ENCODE data around the gene RNF148.
A peak's percentile ranks its signal among the peaks of the same experiment; 100 is the strongest.
"Not testable (repeated sequence)": the region's sequence is repeated elsewhere in the genome, so short reads cannot be mapped to it uniquely, and the experiment has no call there.

RNF148 gene

GRCh38 chr7:122689346-122690109 is 13.2 kb downstream of the RNF148 start:
- no peak for DNase-seq

GRCh38 chr7:122688400-122688998 is 14.2 kb downstream of the RNF148 start:
- no peak for DNase-seq

DNA sequence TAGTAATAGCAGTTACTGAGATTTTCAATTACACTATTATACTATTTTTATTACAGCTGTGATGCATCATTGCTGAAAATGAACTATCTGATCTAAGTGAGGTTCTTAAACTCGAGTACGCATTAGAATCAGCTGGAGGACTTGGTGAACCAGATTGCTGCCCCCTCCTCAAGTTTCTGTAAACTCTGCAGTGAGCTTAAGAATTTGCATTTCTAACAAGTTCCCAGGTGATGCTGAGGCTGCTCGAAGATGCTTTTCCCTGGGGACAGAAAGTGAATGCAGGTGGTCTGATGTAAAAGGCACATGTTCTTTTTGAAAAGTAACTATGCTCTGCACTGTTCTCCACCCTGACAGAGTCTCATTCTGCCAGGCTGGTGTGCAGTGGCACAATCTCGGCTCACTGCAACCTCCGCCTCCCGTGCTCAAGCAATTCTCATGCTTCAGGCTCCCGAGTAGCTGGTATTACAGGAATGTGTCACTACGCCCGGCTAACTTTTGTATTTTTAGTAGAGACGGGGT is 16.3 kb downstream of the RNF148 start:
- no peak for DNase-seq

GRCh38 chr7:122684504-122684903 is 18.2 kb downstream of the RNF148 start:
- no peak for DNase-seq

DNA sequence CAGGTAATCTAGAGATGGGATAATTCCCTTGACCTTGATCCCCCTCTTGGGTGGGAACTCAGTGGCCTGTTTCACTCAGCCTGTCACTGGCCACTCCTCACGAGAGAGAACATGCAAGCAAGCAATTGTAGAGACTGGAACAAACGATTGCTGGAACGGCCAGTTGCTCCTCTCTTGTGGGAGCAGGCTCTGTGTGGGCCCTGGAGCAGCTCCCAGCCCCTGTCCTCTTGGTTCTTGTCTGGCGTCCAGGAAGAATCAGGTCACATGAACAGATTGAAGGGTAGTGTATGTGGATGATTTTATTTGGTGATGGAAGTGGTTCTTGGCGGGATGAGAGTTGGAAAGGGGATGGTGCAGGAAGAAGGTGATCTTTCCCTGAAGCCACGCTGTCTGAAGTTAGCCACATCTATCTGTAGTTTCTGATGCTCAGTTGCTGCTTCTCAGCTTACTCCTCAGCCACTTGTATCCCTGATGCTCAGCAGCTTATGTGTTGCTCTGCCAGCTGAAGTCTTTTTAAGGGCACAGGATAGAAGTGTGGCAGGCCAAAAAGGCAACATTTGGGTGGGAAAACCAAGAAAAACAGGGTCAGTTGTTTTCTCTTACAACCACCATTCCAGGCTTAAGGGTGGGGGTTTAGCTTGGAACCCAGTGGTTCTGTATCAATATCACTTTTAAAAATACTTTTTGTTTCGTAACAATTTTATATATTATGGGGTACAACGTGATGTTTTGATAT is 19.7 kb downstream of the RNF148 start:
- DNase-seq, result no peak

- DNase-seq, result not testable (repeated sequence)
These were observed 21.5 kb downstream of the RNF148 start for GRCh38 chr7:122681186-122681585.

DNA sequence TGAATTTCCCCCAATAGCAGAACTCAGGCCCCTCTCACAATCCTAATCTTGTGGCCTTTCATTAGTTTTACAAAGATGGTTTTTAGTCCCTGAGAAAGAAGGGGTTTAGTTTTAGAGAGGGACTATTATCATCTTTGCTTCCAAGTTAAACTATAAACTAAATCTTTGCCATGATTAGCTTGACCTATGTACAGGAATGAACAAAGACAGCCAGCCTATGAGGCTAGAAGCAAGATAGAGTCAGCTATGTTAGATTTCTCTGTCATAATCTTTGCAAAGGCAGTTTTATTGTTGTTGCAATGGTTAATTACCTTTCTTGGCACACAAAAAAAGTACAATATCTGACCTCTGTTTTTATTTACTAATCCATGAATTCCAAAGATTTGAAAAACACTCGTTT is 22.9 kb downstream of the RNF148 start:
- no peak for DNase-seq

GRCh38 chr7:122679269-122679709 is 23.4 kb downstream of the RNF148 start:
- not testable (repeated sequence) for DNase-seq

- no peak for DNase-seq
These were observed 25.6 kb downstream of the RNF148 start for GRCh38 chr7:122677149-122677548.

- DNase-seq, result no peak
These were observed 26.3 kb downstream of the RNF148 start for GRCh38 chr7:122676466-122676865.

DNA sequence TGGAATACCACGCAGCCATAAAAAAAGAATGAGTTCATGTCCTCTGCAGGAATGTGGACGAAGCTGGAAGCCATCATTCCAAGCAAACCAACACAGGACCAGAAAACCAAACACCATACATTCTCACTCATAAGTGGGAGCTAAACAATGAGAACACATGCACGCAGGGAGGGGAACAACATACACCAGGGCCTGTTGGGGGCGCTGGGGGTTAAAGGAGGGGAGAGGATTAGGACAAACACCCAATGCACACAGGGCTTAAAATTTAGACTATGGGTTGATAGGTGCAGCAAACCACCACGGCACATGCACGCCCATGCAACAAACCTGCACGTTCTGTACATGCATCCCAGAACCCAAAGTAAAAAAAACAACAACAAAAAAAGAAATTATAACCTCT is 27.1 kb downstream of the RNF148 start:
- no peak for DNase-seq

- no peak for DNase-seq
These were observed 27.7 kb downstream of the RNF148 start for GRCh38 chr7:122675011-122675410.

GRCh38 chr7:122674502-122674901 is 28.2 kb downstream of the RNF148 start:
- DNase-seq, result peak; percentile 58

- no peak for DNase-seq
These were observed 28.8 kb downstream of the RNF148 start for GRCh38 chr7:122673951-122674350.

DNA sequence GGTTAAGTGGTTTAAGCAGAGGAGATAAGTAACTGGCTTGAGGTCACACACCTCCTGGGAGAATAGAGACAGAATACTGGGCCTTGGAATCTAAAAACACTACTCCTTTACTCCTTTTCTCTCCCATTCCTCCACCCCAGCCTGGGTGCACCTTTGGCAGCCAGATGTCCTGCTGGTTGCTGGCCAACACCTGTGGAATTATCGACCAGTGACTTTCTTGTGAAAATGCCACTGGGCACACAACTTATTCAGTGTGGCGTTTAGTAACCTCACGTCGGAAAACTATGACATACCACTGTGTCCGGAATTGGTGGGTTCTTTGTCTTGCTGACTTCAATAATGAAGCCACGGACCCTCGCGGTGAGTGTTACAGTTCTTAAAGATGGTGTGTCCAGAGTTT is 30.2 kb downstream of the RNF148 start:
- no peak for DNase-seq

DNA sequence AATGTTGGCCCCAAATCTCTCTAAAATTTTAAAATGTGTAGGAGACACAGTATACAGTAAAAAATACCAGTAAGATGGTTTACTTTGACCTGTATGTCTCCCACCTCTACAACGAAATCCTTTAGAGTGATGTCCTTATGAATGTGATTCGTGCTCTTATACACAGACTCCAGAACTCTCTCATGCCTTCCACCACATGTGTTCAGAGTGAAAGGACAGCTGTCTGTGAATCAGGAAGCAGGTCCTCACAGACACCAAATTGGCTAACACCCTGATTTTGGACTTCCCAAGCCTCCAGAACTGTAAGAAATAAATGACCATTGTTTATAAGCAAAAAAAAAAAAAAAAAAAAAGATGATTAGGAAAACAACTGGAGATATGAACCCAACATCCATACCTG is 39.0 kb downstream of the RNF148 start:
- no peak for DNase-seq

- DNase-seq, result no peak
These were observed 43.9 kb downstream of the RNF148 start for GRCh38 chr7:122658856-122659255.

- no peak for DNase-seq
These were observed 49.0 kb downstream of the RNF148 start for GRCh38 chr7:122653685-122654084.

DNA sequence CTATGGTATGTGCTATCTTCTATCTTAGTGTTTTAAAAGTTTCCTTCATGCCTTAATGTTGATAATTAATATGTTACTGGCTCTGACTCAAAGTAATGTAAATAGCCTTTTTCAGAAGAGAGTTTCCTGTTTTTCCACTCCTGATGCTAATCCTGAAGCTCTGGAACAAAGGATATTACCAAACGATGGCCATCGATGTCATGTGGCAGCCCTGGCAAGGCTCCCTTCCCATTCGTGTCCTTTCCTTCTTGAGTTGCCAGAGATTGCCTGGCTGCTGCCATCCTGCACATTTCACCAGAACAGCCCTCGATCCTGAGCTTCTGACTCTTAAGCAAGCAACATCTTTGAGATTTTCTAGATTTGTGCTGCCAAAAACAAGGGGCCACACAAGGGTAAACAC is 49.8 kb downstream of the RNF148 start:
- DNase-seq, result no peak
